Transverse colon (tissue), 3 donors: ENCODE data around the gene TAOK3.

Experiments used
- POLR2A ChIP-seq: fragments of 450-650 bp; IDR thresholded peaks from one replicate; pipeline ENCODE4 v1.6.1; 2016; ENCODE audit warnings: antibody characterized with exemption, mild to moderate bottlenecking, moderate library complexity
- TF ChIP-seq, protein P1 (sequence below), 5 experiments: fragments of 200-600 bp in 3 of 5; fragments of 450-650 bp in 2 of 5; sonication (generic) in 3 of 5; IDR thresholded peaks; 1 replicate in 2 of 5; 2 replicates in 3 of 5; pipeline ENCODE4 v1.5.1; 2016 to 2017; ENCODE audit warnings: antibody characterized with exemption in 5 of 5, inconsistent platforms in 3 of 5, mild to moderate bottlenecking in 2 of 5, moderate library complexity in 1 of 5

- TF ChIP-seq, protein P1, sequence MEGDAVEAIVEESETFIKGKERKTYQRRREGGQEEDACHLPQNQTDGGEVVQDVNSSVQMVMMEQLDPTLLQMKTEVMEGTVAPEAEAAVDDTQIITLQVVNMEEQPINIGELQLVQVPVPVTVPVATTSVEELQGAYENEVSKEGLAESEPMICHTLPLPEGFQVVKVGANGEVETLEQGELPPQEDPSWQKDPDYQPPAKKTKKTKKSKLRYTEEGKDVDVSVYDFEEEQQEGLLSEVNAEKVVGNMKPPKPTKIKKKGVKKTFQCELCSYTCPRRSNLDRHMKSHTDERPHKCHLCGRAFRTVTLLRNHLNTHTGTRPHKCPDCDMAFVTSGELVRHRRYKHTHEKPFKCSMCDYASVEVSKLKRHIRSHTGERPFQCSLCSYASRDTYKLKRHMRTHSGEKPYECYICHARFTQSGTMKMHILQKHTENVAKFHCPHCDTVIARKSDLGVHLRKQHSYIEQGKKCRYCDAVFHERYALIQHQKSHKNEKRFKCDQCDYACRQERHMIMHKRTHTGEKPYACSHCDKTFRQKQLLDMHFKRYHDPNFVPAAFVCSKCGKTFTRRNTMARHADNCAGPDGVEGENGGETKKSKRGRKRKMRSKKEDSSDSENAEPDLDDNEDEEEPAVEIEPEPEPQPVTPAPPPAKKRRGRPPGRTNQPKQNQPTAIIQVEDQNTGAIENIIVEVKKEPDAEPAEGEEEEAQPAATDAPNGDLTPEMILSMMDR (IDR thresholded peaks at IDR 0.05) = no peak
- no peak for TF ChIP-seq POLR2A
These were observed 2.1 kb downstream of the TAOK3 start for GRCh38 chr12:118370601-118371000.
